HUES6 (cell line): ENCODE results near the gene TMPRSS6.

Source experiments
- H3K27ac ChIP-seq: 2 replicates; pipeline ENCODE4 v1.7.0; 2013; ENCODE audit warnings: low read depth, mild to moderate bottlenecking, low read length, inconsistent platforms
- H3K27me3 ChIP-seq: 2 replicates; pipeline ENCODE4 v1.6.1; 2013; ENCODE audit warnings: low read length; ENCODE audit not compliant: control insufficient read depth, insufficient read depth
- H3K36me3 ChIP-seq: 2 replicates; pipeline ENCODE4 v1.6.1; 2013; ENCODE audit warnings: low read length; ENCODE audit not compliant: control insufficient read depth, insufficient read depth
- H3K4me1 ChIP-seq: 2 replicates; pipeline ENCODE4 v1.6.1; 2013; ENCODE audit warnings: low read length; ENCODE audit not compliant: control insufficient read depth, insufficient read depth
- H3K4me3 ChIP-seq: 2 replicates; pipeline ENCODE4 v1.5.1; 2013; ENCODE audit warnings: low read depth, low read length
- H3K9ac ChIP-seq: one replicate; pipeline ENCODE4 v1.6.1; 2013; ENCODE audit warnings: mild to moderate bottlenecking, low read length
- H3K9me3 ChIP-seq: 2 replicates; pipeline ENCODE4 v1.6.1; 2013; ENCODE audit warnings: low read depth, low read length; ENCODE audit not compliant: control insufficient read depth, insufficient read depth

TMPRSS6 gene

DNA sequence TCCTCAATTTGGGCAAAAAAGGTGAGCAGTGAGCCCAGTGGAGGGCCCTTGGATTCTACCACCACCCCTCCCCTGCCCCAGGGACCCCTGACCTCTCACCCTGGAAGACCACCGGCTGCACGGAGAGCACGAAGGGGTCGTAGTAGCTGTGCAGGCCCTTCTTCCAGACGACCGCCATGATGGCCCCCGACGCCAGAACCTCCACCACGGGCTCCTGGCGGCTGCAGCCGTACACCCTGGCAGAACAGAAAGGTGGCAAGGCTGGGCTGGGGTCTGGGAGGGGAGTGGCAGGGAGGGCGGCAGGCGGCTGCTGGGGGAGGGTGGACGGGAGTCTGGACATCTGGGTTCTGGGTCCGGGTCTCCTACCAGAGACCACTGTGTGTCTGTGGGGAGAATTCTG lies 23.3 kb downstream of the TMPRSS6 start:
- Histone ChIP-seq H3K4me1 (no peaks in the 10 kb centered on the region), H3K36me3 (no peaks in the 10 kb centered on the region), H3K4me3 (no peak overlapping the region), H3K27ac (no peak overlapping the region), H3K9ac (no peak overlapping the region), H3K27me3 (no peaks in the 10 kb centered on the region; the same call in 1 of the 2 replicates), H3K9me3 (no peaks in the 10 kb centered on the region)

- 0 out of 2 replicates have a peak, but pooled peaks cover 3% of the 10 kb centered on the region for H3K4me1 ChIP-seq
- H3K36me3 ChIP-seq: no peaks in the 10 kb centered on the region
- H3K4me3 ChIP-seq: no peak overlapping the region
- no peaks in the 10 kb centered on the region for H3K9me3 ChIP-seq
- H3K27me3 ChIP-seq: peaks cover 2% of the 10 kb centered on the region; the same call in 1 of the 2 replicates
- no peak overlapping the region for H3K27ac ChIP-seq
- no peak overlapping the region for H3K9ac ChIP-seq
These were observed 25.1 kb downstream of the TMPRSS6 start for GRCh38 chr22:37084385-37084784.

DNA sequence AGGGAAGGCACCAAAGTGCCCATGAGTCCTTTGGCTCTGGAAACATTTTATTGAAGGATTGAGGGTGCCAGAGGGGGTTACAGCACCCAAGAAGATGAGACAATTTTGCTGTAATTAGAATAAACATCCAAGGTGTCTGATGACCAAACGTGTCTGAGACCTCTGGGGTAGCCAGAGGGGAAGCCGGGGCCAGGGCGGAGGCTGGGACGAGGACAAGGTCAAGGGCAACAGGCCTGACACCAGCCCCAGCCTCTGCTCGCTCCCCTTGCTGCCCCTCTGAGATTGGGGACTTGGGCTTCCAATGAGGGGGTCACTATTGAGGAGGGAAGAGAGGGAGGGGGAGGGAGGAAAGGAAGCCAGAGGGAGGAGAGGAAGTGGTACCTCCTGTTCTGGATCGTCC lies 25.6 kb downstream of the TMPRSS6 start:
- Histone ChIP-seq H3K36me3 (no peaks in the 10 kb centered on the region), H3K4me3 (no peak overlapping the region), H3K4me1 (0 out of 2 replicates have a peak, but pooled peaks cover 6% of the 10 kb centered on the region), H3K27ac (no peak overlapping the region), H3K9ac (no peak overlapping the region), H3K27me3 (peaks cover 6% of the 10 kb centered on the region; the same call in 1 of the 2 replicates), H3K9me3 (no peaks in the 10 kb centered on the region)

DNA sequence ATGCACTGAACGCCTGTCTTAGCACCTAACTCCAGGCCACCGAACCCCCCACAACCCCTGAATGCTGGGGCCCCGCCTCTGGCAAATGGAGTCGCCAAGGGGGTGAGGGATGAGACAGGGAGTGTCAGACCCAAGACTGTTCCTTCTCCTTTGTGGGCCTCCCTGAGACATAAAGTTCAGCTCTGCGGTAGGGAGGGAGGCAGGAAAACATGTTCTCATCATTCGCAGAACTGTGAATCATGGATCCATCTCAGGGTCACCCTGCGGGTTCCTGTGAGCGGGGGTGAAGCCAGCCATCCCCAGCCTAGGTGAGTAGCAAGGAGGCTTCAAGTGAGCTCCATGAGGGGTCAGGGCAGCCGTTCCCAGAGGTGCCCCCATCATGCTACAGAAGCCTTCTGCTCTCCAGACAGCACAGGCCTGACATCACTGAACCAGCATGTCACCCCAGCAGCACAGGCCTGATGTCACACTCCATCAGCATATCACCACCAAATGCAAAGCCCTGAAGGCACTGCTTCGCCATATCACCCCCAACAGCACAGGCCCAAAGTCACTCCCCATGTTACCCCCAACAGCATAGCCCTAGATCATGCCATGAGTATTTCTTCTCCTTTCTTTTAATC lies 27.2 kb downstream of the TMPRSS6 start:
- Histone ChIP-seq H3K27me3 (peaks cover 6% of the 10 kb centered on the region; the same call in 1 of the 2 replicates), H3K9me3 (no peaks in the 10 kb centered on the region), H3K27ac (no peak overlapping the region), H3K36me3 (no peaks in the 10 kb centered on the region), H3K4me1 (peaks cover 10% of the 10 kb centered on the region), H3K4me3 (no peak overlapping the region), H3K9ac (no peak overlapping the region)

DNA sequence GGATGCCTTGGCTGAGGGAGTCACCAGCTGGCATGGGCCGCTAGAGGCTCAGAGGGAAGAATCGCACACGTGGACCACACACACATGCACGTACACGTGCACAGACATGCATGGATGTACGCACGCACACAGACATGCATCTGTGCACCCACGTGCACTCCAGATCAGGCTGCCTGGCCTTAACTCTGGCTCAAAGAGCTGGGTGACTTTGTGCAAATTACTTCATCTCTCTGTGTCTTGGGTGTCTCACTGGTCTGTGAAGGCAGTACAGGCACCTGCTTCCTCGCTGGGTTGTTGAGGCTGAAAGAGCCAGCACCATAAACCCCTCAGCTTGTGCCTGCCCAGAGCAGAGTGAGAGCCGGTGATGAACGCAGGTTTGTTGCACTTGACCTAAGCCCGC lies 28.7 kb downstream of the TMPRSS6 start:
- H3K9me3 ChIP-seq: no peaks in the 10 kb centered on the region
- H3K9ac ChIP-seq: no peak overlapping the region
- H3K27me3 ChIP-seq: peaks cover 22% of the 10 kb centered on the region
- H3K27ac ChIP-seq: no peak overlapping the region
- H3K36me3 ChIP-seq: no peaks in the 10 kb centered on the region
- H3K4me3 ChIP-seq: no peak overlapping the region
- peaks cover 10% of the 10 kb centered on the region for H3K4me1 ChIP-seq

DNA sequence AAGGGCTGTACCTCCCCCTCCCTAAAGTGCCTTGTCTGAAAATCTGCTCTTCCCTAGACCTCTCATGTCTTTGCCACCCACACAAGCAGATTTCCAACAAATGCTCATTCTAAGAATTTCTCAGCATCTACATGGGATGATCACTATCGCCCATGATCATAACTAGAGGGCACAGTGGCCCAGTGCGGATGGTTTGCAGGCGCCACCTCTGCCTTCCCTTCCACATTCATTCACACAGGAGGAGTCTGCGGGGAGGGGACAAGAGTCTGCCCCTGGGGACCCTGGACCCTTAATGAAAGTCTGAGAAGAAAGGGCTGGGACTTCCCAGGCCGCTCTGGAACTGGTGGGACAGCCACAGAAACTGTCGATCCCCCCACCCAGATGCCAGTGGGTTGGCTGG lies 29.1 kb downstream of the TMPRSS6 start:
- peaks cover 22% of the 10 kb centered on the region for H3K27me3 ChIP-seq
- peaks cover 10% of the 10 kb centered on the region for H3K4me1 ChIP-seq

DNA sequence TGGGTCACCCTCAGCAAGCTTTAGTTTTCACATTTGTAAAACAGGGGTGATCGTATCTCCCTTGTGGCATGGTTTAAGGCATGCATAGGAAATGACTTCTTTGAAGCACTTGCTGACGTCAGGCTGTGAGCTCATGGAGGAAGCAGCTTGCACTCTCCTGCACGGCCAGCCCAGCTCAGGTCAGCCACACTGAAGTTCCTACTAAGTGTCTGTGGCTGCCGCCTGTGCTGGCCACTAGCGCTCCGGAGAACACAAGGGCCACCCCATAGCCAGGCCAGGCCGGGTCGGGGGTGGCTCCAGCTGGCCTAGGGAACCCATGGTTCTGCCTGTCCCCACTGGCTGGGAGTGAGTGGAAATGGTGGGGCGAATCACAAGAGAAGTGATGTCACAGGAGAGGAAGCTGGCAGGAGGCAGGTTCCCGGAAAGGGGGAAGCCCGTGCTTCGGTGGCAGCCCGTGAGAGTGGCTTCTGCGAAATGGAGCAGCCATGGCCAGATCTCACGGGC lies 29.8 kb downstream of the TMPRSS6 start:
- no peak overlapping the region for H3K9ac ChIP-seq
- H3K27me3 ChIP-seq: peaks cover 29% of the 10 kb centered on the region
- H3K4me3 ChIP-seq: no peak overlapping the region
- H3K36me3 ChIP-seq: no peaks in the 10 kb centered on the region
- H3K4me1 ChIP-seq: peaks cover 10% of the 10 kb centered on the region
- H3K27ac ChIP-seq: no peak overlapping the region
- no peaks in the 10 kb centered on the region for H3K9me3 ChIP-seq

More for the DNA sequence above, 29.1 kb downstream of the TMPRSS6 start:
- H3K4me3 ChIP-seq: no peak overlapping the region
- H3K27ac ChIP-seq: no peak overlapping the region
- H3K9me3 ChIP-seq: no peaks in the 10 kb centered on the region
- H3K9ac ChIP-seq: no peak overlapping the region
- H3K36me3 ChIP-seq: no peaks in the 10 kb centered on the region

GRCh38 chr22:37079158-37079557 lies 30.4 kb downstream of the TMPRSS6 start:
- Histone ChIP-seq H3K9me3 (no peaks in the 10 kb centered on the region), H3K27ac (no peak overlapping the region), H3K27me3 (peaks cover 35% of the 10 kb centered on the region)

DNA sequence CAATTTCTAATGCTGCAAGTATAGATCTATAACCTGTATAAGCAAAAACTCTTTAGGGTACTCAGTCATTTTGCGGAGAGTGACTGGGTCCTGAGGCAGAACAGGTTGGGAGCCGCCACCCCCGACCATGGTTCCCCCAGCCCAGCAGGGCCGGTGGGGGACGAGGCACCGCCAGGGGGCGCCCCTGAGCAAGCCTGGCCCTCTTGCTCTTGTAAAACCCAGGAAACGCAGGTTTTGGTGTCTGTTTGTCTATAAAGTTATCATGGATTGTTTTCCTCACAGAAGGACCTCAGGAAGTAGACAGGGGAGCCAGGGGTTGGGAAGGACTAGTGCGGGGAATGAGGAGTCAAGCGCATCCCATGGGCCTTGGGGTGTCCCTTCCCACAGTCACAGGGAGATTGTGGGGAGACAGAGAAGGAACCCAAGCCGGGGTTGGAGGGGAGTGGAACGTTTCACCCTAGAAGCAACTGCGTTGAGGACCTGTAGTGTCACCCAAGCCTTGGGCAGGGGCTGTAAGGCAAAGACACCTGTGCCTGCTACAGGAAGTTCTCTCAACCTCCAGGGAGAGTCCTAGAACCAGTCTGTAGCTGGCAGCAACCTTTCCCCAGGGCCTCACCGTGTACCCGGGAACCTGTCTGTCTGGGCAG lies 31.6 kb downstream of the TMPRSS6 start:
- no peaks in the 10 kb centered on the region for H3K36me3 ChIP-seq
- no peak overlapping the region for H3K9ac ChIP-seq

More at GRCh38 chr22:37079158-37079557, 30.4 kb downstream of the TMPRSS6 start:
- H3K9ac ChIP-seq: no peak overlapping the region
- no peak overlapping the region for H3K4me3 ChIP-seq
- H3K4me1 ChIP-seq: peaks cover 10% of the 10 kb centered on the region
- no peaks in the 10 kb centered on the region for H3K36me3 ChIP-seq

GRCh38 chr22:37075822-37076433 lies 33.6 kb downstream of the TMPRSS6 start:
- Histone ChIP-seq H3K27me3 (peaks cover 66% of the 10 kb centered on the region), H3K4me3 (no peak overlapping the region), H3K9me3 (peaks cover 11% of the 10 kb centered on the region; the same call in 1 of the 2 replicates), H3K36me3 (no peaks in the 10 kb centered on the region), H3K9ac (no peak overlapping the region), H3K4me1 (peaks cover 10% of the 10 kb centered on the region), H3K27ac (no peak overlapping the region)

More for the DNA sequence above, 31.6 kb downstream of the TMPRSS6 start:
- peaks cover 47% of the 10 kb centered on the region for H3K27me3 ChIP-seq
- H3K9me3 ChIP-seq: no peaks in the 10 kb centered on the region
- H3K27ac ChIP-seq: no peak overlapping the region
- peaks cover 10% of the 10 kb centered on the region for H3K4me1 ChIP-seq
- no peak overlapping the region for H3K4me3 ChIP-seq

DNA sequence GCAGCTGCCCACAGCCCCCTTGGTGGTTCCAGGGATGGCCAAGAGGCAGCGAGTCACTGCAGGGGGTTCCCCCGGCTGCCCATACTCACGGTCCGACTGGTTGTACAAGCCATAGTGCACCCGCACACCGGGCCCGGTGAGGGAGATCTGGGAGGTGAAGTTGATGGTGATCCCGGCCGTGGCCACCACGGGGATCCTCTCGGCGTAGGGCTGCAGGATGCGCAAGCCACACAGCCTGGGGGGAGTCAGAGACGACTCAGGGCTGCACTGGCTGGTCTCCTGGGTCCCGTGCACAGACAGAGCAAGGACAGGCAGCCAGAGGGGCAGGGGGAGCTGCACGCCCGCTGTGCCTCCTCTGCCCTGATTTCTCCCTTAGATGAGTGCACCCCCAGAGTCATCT lies 34.5 kb downstream of the TMPRSS6 start:
- Histone ChIP-seq H3K9me3 (peaks cover 11% of the 10 kb centered on the region; the same call in 1 of the 2 replicates), H3K27me3 (peaks cover 75% of the 10 kb centered on the region), H3K36me3 (no peaks in the 10 kb centered on the region), H3K9ac (no peak overlapping the region), H3K4me3 (no peak overlapping the region), H3K4me1 (peaks cover 10% of the 10 kb centered on the region), H3K27ac (no peak overlapping the region)
